ENCODE data around the gene GTPBP3.

- TF ChIP-seq CTCF (IDR thresholded peaks at IDR 0.05) (no peak), POLR2A (IDR thresholded peaks at IDR 0.05) (no peak), EP300 (IDR thresholded peaks at IDR 0.05) (no peak)
These were observed 15.5 kb upstream of the GTPBP3 start for GRCh38 chr19:17321655-17322489.
